Smooth muscle cell (in vitro differentiated cells): Measurements from ENCODE around the gene SLC23A3. TPM values are rescaled to one million over a fixed set of nuclear protein-coding genes. Genes with fewer than 3 reads are reported as not detected.
A peak's percentile ranks its signal among the peaks of the same experiment; 100 is the strongest.

Experiments used
- DNase-seq: peaks from one replicate; lab custom pipeline; 2025; ENCODE audit not compliant: unreplicated experiment; lab: John Stamatoyannopoulos, UW
- H2AFZ ChIP-seq: fragments of 200-600 bp; sonication (generic); 2 replicates; pipeline ENCODE4 v1.6.0; 2016; ENCODE audit warnings: antibody characterized with exemption, low read depth, mild to moderate bottlenecking
- H3F3A ChIP-seq: fragments of 200-600 bp; sonication (generic); 2 replicates; pipeline ENCODE4 v1.6.0; 2017; ENCODE audit warnings: antibody characterized with exemption, low read depth
- H3K27ac ChIP-seq: fragments of 200-600 bp; sonication (generic); 2 replicates; pipeline ENCODE4 v1.5.1; 2016; ENCODE audit warnings: low read depth, mild to moderate bottlenecking
- H3K27me3 ChIP-seq: fragments of 200-600 bp; sonication (generic); 2 replicates; pipeline ENCODE4 v1.6.1; 2016; ENCODE audit warnings: low read depth, mild to moderate bottlenecking
- H3K36me3 ChIP-seq: fragments of 200-600 bp; sonication (generic); 2 replicates; pipeline ENCODE4 v1.5.1; 2016; ENCODE audit warnings: low read depth
- H3K4me1 ChIP-seq: fragments of 200-600 bp; sonication (generic); 2 replicates; pipeline ENCODE4 v1.5.1; 2016; ENCODE audit warnings: low read depth
- H3K4me2 ChIP-seq: fragments of 200-600 bp; sonication (generic); 2 replicates; pipeline ENCODE4 v1.6.0; 2016; ENCODE audit warnings: mild to moderate bottlenecking
- H3K4me3 ChIP-seq: fragments of 200-600 bp; sonication (generic); 2 replicates; pipeline ENCODE4 v1.5.1; 2016; ENCODE audit warnings: mild to moderate bottlenecking
- H3K79me2 ChIP-seq: fragments of 200-600 bp; sonication (generic); 2 replicates; pipeline ENCODE4 v1.6.0; 2016; ENCODE audit warnings: low read depth, mild to moderate bottlenecking
- H3K9ac ChIP-seq: fragments of 200-600 bp; sonication (generic); 2 replicates; pipeline ENCODE4 v1.6.0; 2016; ENCODE audit warnings: low read depth
- H3K9me3 ChIP-seq: fragments of 200-600 bp; sonication (generic); replicated peaks from 2 replicates; pipeline ENCODE4 v1.5.1; 2016; ENCODE audit warnings: low read depth
- H4K20me1 ChIP-seq: fragments of 200-600 bp; sonication (generic); 2 replicates; pipeline ENCODE4 v1.6.0; 2016; ENCODE audit warnings: low read depth
- WGBS: methylation state at CpG from one replicate; pipeline ENCODE4 v1.1.7; 2016; ENCODE audit warnings: low lambda C conversion rate; 5-methylcytosine and 5-hydroxymethylcytosine counted together
- polyA plus RNA-seq: library from polyadenylated mRNA; unstranded; fragments of >200 nt; fragmentation: Nextera tagmentation; extraction: Ambion mirVana; gene quantifications from 2 replicates; pipeline ENCODE4 v1.2.1, GENCODE V29; 2016
- total RNA-seq: library from RNA; depleted of rRNA; stranded (reverse); fragments of >200 nt; gene quantifications from 2 replicates; pipeline ENCODE4 v1.2.3, GENCODE V29; 2014
- TF ChIP-seq, protein P1 (sequence below): fragments of 200-600 bp; sonication (generic); IDR thresholded peaks from 2 replicates; pipeline ENCODE4 v1.5.1; 2017; ENCODE audit warnings: borderline replicate concordance, mild to moderate bottlenecking, antibody characterized with exemption; ENCODE audit not compliant: insufficient read depth, poor library complexity, severe bottlenecking

The SLC23A3 gene
- total and polyA plus RNA-seq, 2 experiments from 2014 or later = not detected

- H3K27ac ChIP-seq = peak overlapping the region; percentile 86
- DNase-seq = no peak
- TF ChIP-seq, protein P1, sequence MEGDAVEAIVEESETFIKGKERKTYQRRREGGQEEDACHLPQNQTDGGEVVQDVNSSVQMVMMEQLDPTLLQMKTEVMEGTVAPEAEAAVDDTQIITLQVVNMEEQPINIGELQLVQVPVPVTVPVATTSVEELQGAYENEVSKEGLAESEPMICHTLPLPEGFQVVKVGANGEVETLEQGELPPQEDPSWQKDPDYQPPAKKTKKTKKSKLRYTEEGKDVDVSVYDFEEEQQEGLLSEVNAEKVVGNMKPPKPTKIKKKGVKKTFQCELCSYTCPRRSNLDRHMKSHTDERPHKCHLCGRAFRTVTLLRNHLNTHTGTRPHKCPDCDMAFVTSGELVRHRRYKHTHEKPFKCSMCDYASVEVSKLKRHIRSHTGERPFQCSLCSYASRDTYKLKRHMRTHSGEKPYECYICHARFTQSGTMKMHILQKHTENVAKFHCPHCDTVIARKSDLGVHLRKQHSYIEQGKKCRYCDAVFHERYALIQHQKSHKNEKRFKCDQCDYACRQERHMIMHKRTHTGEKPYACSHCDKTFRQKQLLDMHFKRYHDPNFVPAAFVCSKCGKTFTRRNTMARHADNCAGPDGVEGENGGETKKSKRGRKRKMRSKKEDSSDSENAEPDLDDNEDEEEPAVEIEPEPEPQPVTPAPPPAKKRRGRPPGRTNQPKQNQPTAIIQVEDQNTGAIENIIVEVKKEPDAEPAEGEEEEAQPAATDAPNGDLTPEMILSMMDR = no peak
- H3K9ac ChIP-seq = peak overlapping the region; percentile 41
- WGBS = 97% methylated on average over 1 of the region's 1 CpG
- no peaks in the 10 kb centered on the region for H3K9me3 ChIP-seq
- H3K4me2 ChIP-seq = peak overlapping the region; percentile 72
- H3K4me3 ChIP-seq = no peak overlapping the region
- H4K20me1 ChIP-seq = peaks cover 5% of the 10 kb centered on the region
- no peaks in the 10 kb centered on the region for H3K27me3 ChIP-seq
- H3K36me3 ChIP-seq = no peaks in the 10 kb centered on the region
- H3K4me1 ChIP-seq = peaks cover 21% of the 10 kb centered on the region
- peaks cover 11% of the 10 kb centered on the region for H3F3A ChIP-seq
- H2AFZ ChIP-seq = no peak overlapping the region
- H3K79me2 ChIP-seq = no peaks in the 10 kb centered on the region
These were observed 44.0 kb downstream of the SLC23A3 start for GRCh38 chr2:219125886-219126270.

DNA sequence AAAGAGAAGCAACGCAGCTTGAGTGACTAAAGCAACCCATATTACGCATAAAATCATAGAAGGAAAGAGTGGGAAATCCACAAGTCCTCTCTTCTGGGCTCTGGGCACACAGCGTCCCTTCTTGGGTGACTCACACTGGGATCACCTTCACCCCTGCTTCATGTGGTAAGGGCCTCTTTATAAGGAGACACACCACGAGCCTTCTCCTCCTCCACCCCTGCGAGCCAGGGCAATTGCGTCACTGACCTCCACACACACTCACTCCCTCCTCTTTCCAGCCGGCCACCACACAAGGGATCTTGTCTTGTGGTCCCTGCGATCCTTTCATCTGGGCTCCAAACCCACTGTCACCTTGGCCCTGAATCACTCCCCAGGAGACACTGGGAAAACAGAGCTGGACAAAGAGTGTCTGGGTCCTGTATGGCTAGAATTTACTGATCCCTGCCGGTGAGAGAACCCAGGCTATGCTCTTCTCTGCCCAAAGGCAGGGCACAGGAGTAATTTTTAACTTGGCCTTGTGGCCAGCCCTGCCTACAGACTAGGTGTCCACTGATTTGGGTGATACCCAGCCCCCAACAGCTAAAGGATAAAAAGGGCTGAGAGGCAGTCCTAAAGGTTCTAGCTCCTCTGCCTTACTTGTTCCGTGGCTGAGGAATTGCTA lies 44.5 kb downstream of the SLC23A3 start:
- peaks cover 11% of the 10 kb centered on the region for H3F3A ChIP-seq
- peak overlapping the region; percentile 12 for H3K4me3 ChIP-seq
- H4K20me1 ChIP-seq = peaks cover 5% of the 10 kb centered on the region
- no peaks in the 10 kb centered on the region for H3K79me2 ChIP-seq
- peak overlapping the region; percentile 41 for H3K9ac ChIP-seq
- DNase-seq = peak; percentile 23
- H2AFZ ChIP-seq = no peak overlapping the region
- peaks cover 21% of the 10 kb centered on the region for H3K4me1 ChIP-seq
- H3K9me3 ChIP-seq = no peaks in the 10 kb centered on the region
- H3K36me3 ChIP-seq = no peaks in the 10 kb centered on the region
- H3K4me2 ChIP-seq = peak overlapping the region; percentile 72
- TF ChIP-seq, protein P1 = no peak
- H3K27me3 ChIP-seq = no peaks in the 10 kb centered on the region
- peak overlapping the region; percentile 86 for H3K27ac ChIP-seq
- 21% methylated on average over 10 of the region's 10 CpGs for WGBS

GRCh38 chr2:219124381-219125110 lies 45.3 kb downstream of the SLC23A3 start:
- peak overlapping the region; percentile 29 for H3K4me3 ChIP-seq
- H3K9me3 ChIP-seq = no peaks in the 10 kb centered on the region
- H3K27ac ChIP-seq = peak overlapping the region; percentile 86
- peak overlapping the region; percentile 72 for H3K4me2 ChIP-seq
- peaks cover 5% of the 10 kb centered on the region for H4K20me1 ChIP-seq
- TF ChIP-seq, protein P1 = no peak
- no peak overlapping the region for H3K9ac ChIP-seq
- no peaks in the 10 kb centered on the region for H3K27me3 ChIP-seq
- no peak overlapping the region for H2AFZ ChIP-seq
- 32% methylated on average over 4 of the region's 4 CpGs for WGBS
- H3K4me1 ChIP-seq = peaks cover 21% of the 10 kb centered on the region
- H3K79me2 ChIP-seq = no peaks in the 10 kb centered on the region
- peaks cover 11% of the 10 kb centered on the region for H3F3A ChIP-seq
- DNase-seq = no peak
- H3K36me3 ChIP-seq = no peaks in the 10 kb centered on the region
